Gastroesophageal sphincter (tissue), 2 donors: Measurements from ENCODE around the gene CDKAL1.

Experiments used
- EP300 ChIP-seq: sonication (generic); formaldehyde crosslinking; IDR thresholded peaks from one replicate; pipeline ENCODE4 v1.6.1; 2017; ENCODE audit warnings: antibody characterized with exemption, mild to moderate bottlenecking
- POLR2AphosphoS5 ChIP-seq: sonication (generic); formaldehyde crosslinking; IDR thresholded peaks from one replicate; pipeline ENCODE4 v1.6.1; 2017; ENCODE audit warnings: antibody characterized with exemption

- TF ChIP-seq EP300 = no peak
- TF ChIP-seq POLR2AphosphoS5 = no peak
Observed at GRCh38 chr6:20808924-20809323, 274.7 kb downstream of the CDKAL1 start.
